HepG2 (cell line): Measurements from ENCODE around the gene FGFR3. TPM values are rescaled to one million over a fixed set of nuclear protein-coding genes. Genes with fewer than 3 reads are reported as not detected.

ENCODE experiments used
- ATAC-seq: fragments of 200-7000 bp; cut with Tn5 transposase; 3 replicates; pipeline ENCODE4 v1.9.1; 2020; ENCODE audit warnings: mild to moderate bottlenecking, moderate library complexity
- BruUV-seq: library from RNA; stranded (reverse); fragments of 400-500 nt; replicated peaks from 2 replicates; lab custom pipeline; 2021; lab: Mats Ljungman, UMichigan
- CTCF ChIA-PET: fragments of 300-600 bp; formaldehyde crosslinking; extraction: SDS; loops from one replicate; lab custom pipeline; 2021; ENCODE audit warnings: low total read pairs, inconsistent platforms, low intra/inter-chr PET ratio; lab: Yijun Ruan, JAX
- POLR2A ChIA-PET: fragments of 350-600 bp; sonication (Branson Sonifier 250); formaldehyde crosslinking; loops from one replicate; lab custom pipeline; 2020; ENCODE audit warnings: antibody characterized with exemption, inconsistent platforms; lab: Yijun Ruan, JAX
- DNase-seq: peaks from one replicate; pipeline ENCODE4 v3.0.0-alpha.2; 2015; ENCODE audit warnings: low spot score
- FAIRE-seq: peaks from 3 replicates; lab custom pipeline; 2011; peaks lifted over from hg19 to GRCh38; lab: Jason Lieb, UNC
- H2AFZ ChIP-seq: one replicate; pipeline ENCODE4 v1.6.1; 2011; ENCODE audit warnings: low read length, inconsistent platforms
- H3K27ac ChIP-seq: fragments of 300-600 bp; 3 replicates; pipeline ENCODE4 v1.8.0; 2011; ENCODE audit warnings: mixed run types, mild to moderate bottlenecking, mixed read lengths, low read length, inconsistent platforms; ENCODE audit not compliant: insufficient read depth; ENCODE audit errors: extremely low read length
- H3K27me3 ChIP-seq, 2 experiments: fragments of 200-600 bp in 1 of 2; 2 replicates in 1 of 2; 3 replicates in 1 of 2; pipeline versions ENCODE4 v1.6.0 to v1.8.0; 2011; ENCODE audit warnings: low read length in 2 of 2, mild to moderate bottlenecking in 2 of 2, moderate library complexity in 2 of 2, inconsistent platforms in 1 of 2; ENCODE audit not compliant: insufficient read depth in 2 of 2, control insufficient read depth in 1 of 2
- H3K36me3 ChIP-seq, 2 experiments: fragments of 200-600 bp in 1 of 2; replicated peaks in 1 of 2; 2 replicates in 1 of 2; 3 replicates in 1 of 2; pipeline versions ENCODE4 v1.5.1 to v1.8.0; 2011; ENCODE audit warnings: low read length in 2 of 2, inconsistent platforms in 1 of 2; ENCODE audit not compliant: insufficient read depth in 2 of 2, control insufficient read depth in 1 of 2
- H3K4me1 ChIP-seq: 2 replicates; pipeline ENCODE4 v1.5.1; 2012; ENCODE audit warnings: low read length, inconsistent platforms; ENCODE audit not compliant: insufficient read depth
- H3K4me2 ChIP-seq: 2 replicates; pipeline ENCODE4 v1.6.0; 2011; ENCODE audit warnings: low read depth, low read length, inconsistent platforms
- H3K4me3 ChIP-seq, 3 experiments: fragments of 200-600 bp in 1 of 3; sonication (generic), shearing (Covaris generic) in 1 of 3; replicated peaks in 1 of 3; 2 replicates each; pipeline ENCODE4 v1.5.1; 2011 to 2016; ENCODE audit warnings: low read length in 3 of 3, inconsistent platforms in 2 of 3, low read depth in 2 of 3, mild to moderate bottlenecking in 2 of 3, control low read depth in 1 of 3, mixed read lengths in 1 of 3; ENCODE audit not compliant: insufficient read depth in 1 of 3
- H3K79me2 ChIP-seq: one replicate; pipeline ENCODE4 v1.6.1; 2011; ENCODE audit warnings: low read length, inconsistent platforms; ENCODE audit not compliant: insufficient read depth
- H3K9ac ChIP-seq: 2 replicates; pipeline ENCODE4 v1.6.0; 2011; ENCODE audit warnings: mild to moderate bottlenecking, low read depth, low read length, inconsistent platforms; ENCODE audit not compliant: insufficient read depth
- H3K9me3 ChIP-seq: 2 replicates; pipeline ENCODE4 v1.5.1; 2012; ENCODE audit warnings: mild to moderate bottlenecking, low read length
- H4K20me1 ChIP-seq: 2 replicates; pipeline ENCODE4 v1.6.0; 2011; ENCODE audit warnings: inconsistent platforms, mild to moderate bottlenecking, low read length, moderate library complexity; ENCODE audit not compliant: insufficient read depth
- CAMTA2 ChIP-seq: sonication (generic); formaldehyde crosslinking; IDR thresholded peaks from 2 replicates; pipeline ENCODE4 v1.4.0; 2020; ENCODE audit warnings: mild to moderate bottlenecking, missing genetic modification reagents, borderline replicate concordance
- CEBPG ChIP-seq: IDR thresholded peaks from 2 replicates; pipeline ENCODE4 v1.6.1; 2016
- DMAP1 ChIP-seq: IDR thresholded peaks from 2 replicates; pipeline ENCODE4 v1.6.1; 2016
- GPN1 ChIP-seq: sonication (generic); formaldehyde crosslinking; IDR thresholded peaks from 2 replicates; pipeline ENCODE4 v1.5.1; 2020; ENCODE audit warnings: missing genetic modification reagents, borderline replicate concordance
- KDM3A ChIP-seq: IDR thresholded peaks from 2 replicates; pipeline ENCODE4 v1.6.1; 2018; ENCODE audit warnings: low read depth, missing compliant biosample characterization
- NFKB2 ChIP-seq: sonication (generic); formaldehyde crosslinking; IDR thresholded peaks from 2 replicates; pipeline ENCODE4 v1.4.0; 2020; ENCODE audit warnings: missing genetic modification reagents, borderline replicate concordance
- PHF21A ChIP-seq: sonication (generic); formaldehyde crosslinking; IDR thresholded peaks from 2 replicates; pipeline ENCODE4 v1.5.0; 2020; ENCODE audit warnings: mild to moderate bottlenecking, missing genetic modification reagents
- SAP130 ChIP-seq: IDR thresholded peaks from 2 replicates; pipeline ENCODE4 v1.6.1; 2016; ENCODE audit warnings: low read depth
- SKI ChIP-seq: fragments of 450-650 bp; IDR thresholded peaks from one replicate; pipeline ENCODE4 v1.6.1; 2018; ENCODE audit warnings: mild to moderate bottlenecking; ENCODE audit not compliant: partially characterized antibody
- SNRNP70 ChIP-seq: fragments of 200-400 bp; formaldehyde crosslinking; IDR thresholded peaks from 2 replicates; pipeline ENCODE4 v1.6.1; 2017; ENCODE audit warnings: mild to moderate bottlenecking, low read depth, low read length, moderate library complexity
- SP4 ChIP-seq: sonication (generic); formaldehyde crosslinking; IDR thresholded peaks from 2 replicates; pipeline ENCODE4 v1.8.1; 2023; ENCODE audit warnings: mild to moderate bottlenecking, missing genetic modification reagents
- ZC3H4 ChIP-seq: sonication (generic); formaldehyde crosslinking; IDR thresholded peaks from 2 replicates; pipeline ENCODE4 v1.4.0; 2020; ENCODE audit warnings: missing genetic modification reagents, borderline replicate concordance
- ZFP37 ChIP-seq: sonication (generic); formaldehyde crosslinking; IDR thresholded peaks from 2 replicates; pipeline ENCODE4 v1.4.0; 2020; ENCODE audit warnings: missing genetic modification reagents, borderline replicate concordance
- ZNF12 ChIP-seq: sonication (generic); formaldehyde crosslinking; IDR thresholded peaks from 2 replicates; pipeline ENCODE4 v1.5.0; 2020; ENCODE audit warnings: missing genetic modification reagents
- ZNF138 ChIP-seq: sonication (generic); formaldehyde crosslinking; IDR thresholded peaks from 2 replicates; pipeline ENCODE4 v1.5.0; 2020; ENCODE audit warnings: mild to moderate bottlenecking, low read depth, missing genetic modification reagents
- WGBS: methylation state at CpG from one replicate; pipeline ENCODE4 v1.1.6; 2017; ENCODE audit warnings: low lambda C conversion rate; 5-methylcytosine and 5-hydroxymethylcytosine counted together
- in situ Hi-C: cut with HindIII; loops from 2 replicates; pipeline ENCODE4 v1.10.0; 2017; ENCODE audit warnings: low pct_unique_long_range_greater_than_20kb; ENCODE audit not compliant: extremely low pct_ligation_motif_present
- intact Hi-C: fragments of 100-400 bp; cut with micrococcal nuclease; formaldehyde crosslinking; loops from one replicate; pipeline ENCODE4 v1.10.0; 2022; ENCODE audit not compliant: unreplicated experiment
- polyA plus RNA-seq, 8 experiments: library from polyadenylated mRNA; depleted of rRNA in 3 of 8; stranded (reverse) in 7 of 8; unstranded in 1 of 8; fragments of >200 nt; fragmentation: Illumina TruSeq in 4 of 8; extraction: Trizol in 4 of 8; gene quantifications; 2 replicates each; pipeline versions ENCODE4 v1.2.1 to v1.2.3, GENCODE V29; 2011 to 2016; ENCODE audit warnings: low read depth in 4 of 8, missing spikeins in 1 of 8, mixed read lengths in 1 of 8; ENCODE audit not compliant: insufficient read depth in 1 of 8
- total RNA-seq, 5 experiments: library from RNA; depleted of rRNA; stranded (reverse); fragments of >200 nt; fragmentation: Illumina TruSeq; extraction: Trizol; gene quantifications; 2 replicates each; pipeline ENCODE4 v1.2.3, GENCODE V29; 2016; ENCODE audit warnings: low read depth in 1 of 5
- TF ChIP-seq, protein P1 (sequence below): IDR thresholded peaks from 2 replicates; pipeline ENCODE4 v1.6.1; 2016; ENCODE audit warnings: missing biosample characterization, missing genetic modification reagents, low read depth
- TF ChIP-seq, protein P2 (sequence below): sonication (generic); formaldehyde crosslinking; IDR thresholded peaks from 2 replicates; pipeline ENCODE4 v1.5.0; 2020; ENCODE audit warnings: missing genetic modification reagents
- TF ChIP-seq, protein P3 (sequence below): sonication (generic); formaldehyde crosslinking; conservative IDR thresholded peaks from 2 replicates; pipeline ENCODE4 v1.5.0; 2020; ENCODE audit warnings: missing genetic modification reagents
- TF ChIP-seq, protein P4 (sequence below): sonication (generic); formaldehyde crosslinking; IDR thresholded peaks from 2 replicates; pipeline ENCODE4 v1.5.0; 2020; ENCODE audit warnings: mild to moderate bottlenecking, missing genetic modification reagents, moderate library complexity

The FGFR3 gene
- total and polyA plus RNA-seq, 2 of the 13 experiments (the other 11 are each of a cell fraction or from before 2014, with no cell fraction given) = 103 to 109 TPM

DNA sequence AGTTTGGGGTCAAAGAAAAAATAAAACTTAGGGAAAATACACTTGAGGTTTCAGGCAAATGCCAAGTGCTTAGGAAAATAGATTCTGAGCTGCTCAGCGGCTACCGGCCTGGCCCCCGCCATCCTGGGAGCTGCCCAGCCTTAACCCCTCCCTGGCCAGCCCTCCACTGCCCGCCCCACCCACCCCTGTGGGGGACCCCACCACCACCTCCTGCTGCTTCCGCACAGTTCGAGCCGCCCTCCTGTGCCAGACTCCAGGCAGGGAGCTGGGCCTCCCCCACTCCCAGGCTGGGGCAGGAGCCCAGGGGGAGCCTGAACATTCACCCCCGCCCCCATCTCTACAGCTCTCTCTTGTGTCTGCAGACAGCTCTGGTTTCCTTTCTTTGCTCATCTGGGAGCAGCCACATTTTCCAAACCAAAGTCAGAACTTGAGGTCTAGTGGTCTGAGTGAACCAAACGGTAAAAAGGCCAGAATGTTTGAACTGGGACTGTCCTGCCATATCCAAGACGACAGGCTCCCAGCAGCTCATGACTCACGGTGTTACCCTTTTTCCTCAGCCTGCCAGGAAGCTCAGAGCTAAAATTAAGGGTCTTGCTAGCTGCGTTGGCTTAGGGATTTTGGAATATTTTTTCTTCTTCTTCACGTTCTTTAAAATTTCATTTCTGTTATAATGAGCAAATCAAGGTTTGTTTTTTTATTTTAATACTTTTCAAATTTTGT, 4.7 kb upstream of the FGFR3 start (continued):
- TF ChIP-seq, protein P1, sequence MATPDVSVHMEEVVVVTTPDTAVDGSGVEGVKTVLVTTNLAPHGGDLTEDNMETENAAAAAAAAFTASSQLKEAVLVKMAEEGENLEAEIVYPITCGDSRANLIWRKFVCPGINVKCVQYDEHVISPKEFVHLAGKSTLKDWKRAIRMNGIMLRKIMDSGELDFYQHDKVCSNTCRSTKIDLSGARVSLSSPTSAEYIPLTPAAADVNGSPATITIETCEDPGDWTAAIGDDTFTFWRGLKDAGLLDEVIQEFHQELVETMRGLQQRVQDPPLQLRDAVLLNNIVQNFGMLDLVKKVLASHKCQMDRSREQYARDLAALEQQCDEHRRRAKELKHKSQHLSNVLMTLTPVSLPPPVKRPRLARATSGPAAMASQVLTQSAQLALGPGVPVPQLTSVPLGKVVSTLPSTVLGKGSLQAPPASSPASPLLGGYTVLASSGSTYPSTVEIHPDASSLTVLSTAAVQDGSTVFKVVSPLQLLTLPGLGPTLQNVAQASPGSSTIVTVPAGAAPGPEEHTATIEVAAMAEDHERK (CRISPR knock-in tag) = no peak
- no peak for TF ChIP-seq SP4 (CRISPR knock-in tag)
- TF ChIP-seq, protein P2, sequence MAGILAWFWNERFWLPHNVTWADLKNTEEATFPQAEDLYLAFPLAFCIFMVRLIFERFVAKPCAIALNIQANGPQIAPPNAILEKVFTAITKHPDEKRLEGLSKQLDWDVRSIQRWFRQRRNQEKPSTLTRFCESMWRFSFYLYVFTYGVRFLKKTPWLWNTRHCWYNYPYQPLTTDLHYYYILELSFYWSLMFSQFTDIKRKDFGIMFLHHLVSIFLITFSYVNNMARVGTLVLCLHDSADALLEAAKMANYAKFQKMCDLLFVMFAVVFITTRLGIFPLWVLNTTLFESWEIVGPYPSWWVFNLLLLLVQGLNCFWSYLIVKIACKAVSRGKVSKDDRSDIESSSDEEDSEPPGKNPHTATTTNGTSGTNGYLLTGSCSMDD = no peak
- TF ChIP-seq ZC3H4 (CRISPR knock-in tag) = no peak
- TF ChIP-seq KDM3A (CRISPR knock-in tag) = no peak
- TF ChIP-seq, protein P3, sequence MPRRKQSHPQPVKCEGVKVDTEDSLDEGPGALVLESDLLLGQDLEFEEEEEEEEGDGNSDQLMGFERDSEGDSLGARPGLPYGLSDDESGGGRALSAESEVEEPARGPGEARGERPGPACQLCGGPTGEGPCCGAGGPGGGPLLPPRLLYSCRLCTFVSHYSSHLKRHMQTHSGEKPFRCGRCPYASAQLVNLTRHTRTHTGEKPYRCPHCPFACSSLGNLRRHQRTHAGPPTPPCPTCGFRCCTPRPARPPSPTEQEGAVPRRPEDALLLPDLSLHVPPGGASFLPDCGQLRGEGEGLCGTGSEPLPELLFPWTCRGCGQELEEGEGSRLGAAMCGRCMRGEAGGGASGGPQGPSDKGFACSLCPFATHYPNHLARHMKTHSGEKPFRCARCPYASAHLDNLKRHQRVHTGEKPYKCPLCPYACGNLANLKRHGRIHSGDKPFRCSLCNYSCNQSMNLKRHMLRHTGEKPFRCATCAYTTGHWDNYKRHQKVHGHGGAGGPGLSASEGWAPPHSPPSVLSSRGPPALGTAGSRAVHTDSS (CRISPR knock-in tag) = no peak
- peak; percentile 43; the same call in 1 of the 2 replicates for TF ChIP-seq PHF21A

DNA sequence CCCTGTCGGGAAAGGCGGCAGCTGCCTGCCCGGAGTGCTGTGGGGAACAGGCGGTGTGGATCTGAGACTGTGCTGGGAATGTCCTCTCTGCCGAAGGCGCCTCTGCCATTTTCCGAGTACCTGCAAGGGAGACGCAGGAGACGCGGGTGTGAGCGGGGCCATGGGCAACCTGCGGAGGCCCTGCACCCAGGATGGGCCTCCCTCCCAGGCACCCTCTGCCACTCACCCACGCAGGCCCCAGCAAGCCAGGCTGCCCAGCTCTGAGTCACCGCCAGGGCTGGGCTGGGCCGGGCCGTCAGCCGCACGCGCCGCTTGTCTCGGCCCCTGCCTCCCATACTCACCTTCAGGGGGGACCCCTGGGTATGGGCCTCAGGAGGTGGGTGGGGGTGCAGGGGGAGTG, 3.5 kb upstream of the FGFR3 start:
- ATAC-seq = no peak
- H2AFZ ChIP-seq = no peak overlapping the region
- no TSS peak for BruUV-seq
- no peak overlapping the region for H3K9ac ChIP-seq
- intact Hi-C loops = no loop called here
- no peaks in the 10 kb centered on the region for H3K36me3 ChIP-seq
- FAIRE-seq = no peak
- H4K20me1 ChIP-seq = peaks cover 3% of the 10 kb centered on the region; the same call in 1 of the 2 replicates
- H3K4me1 ChIP-seq = peaks cover 83% of the 10 kb centered on the region
- ChIA-PET POLR2A (interaction anchor here (1.6 to 28.6 kb wide), 4 partner anchors 8 to 41 kb away, joined by 6 to 1258 read pairs (median 8); no protein-coding TSS in a partner anchor), CTCF (no interaction called here)
- H3K79me2 ChIP-seq = peaks cover 8% of the 10 kb centered on the region
- H3K4me3 ChIP-seq = no peak overlapping the region
- H3K27ac ChIP-seq = no peak overlapping the region
- peaks cover 8 to 22% of the 10 kb centered on the region in 2 experiments; a peak in 4 of 5 replicates for H3K27me3 ChIP-seq
- 38% methylated on average over 4 of the region's 21 CpGs for WGBS
- in situ Hi-C loops = no loop called here
- no peak for DNase-seq
- H3K4me2 ChIP-seq = no peak overlapping the region
- no peaks in the 10 kb centered on the region for H3K9me3 ChIP-seq
- TF ChIP-seq SNRNP70 (no peak), CAMTA2 (CRISPR knock-in tag) (no peak), NFKB2 (CRISPR knock-in tag) (no peak), ZNF138 (CRISPR knock-in tag) (no peak), ZFP37 (CRISPR knock-in tag) (no peak), SAP130 (no peak), GPN1 (CRISPR knock-in tag) (no peak), ZNF12 (CRISPR knock-in tag) (no peak), SKI (no peak), CEBPG (CRISPR knock-in tag) (no peak), DMAP1 (CRISPR knock-in tag) (no peak)
- TF ChIP-seq, protein P4, sequence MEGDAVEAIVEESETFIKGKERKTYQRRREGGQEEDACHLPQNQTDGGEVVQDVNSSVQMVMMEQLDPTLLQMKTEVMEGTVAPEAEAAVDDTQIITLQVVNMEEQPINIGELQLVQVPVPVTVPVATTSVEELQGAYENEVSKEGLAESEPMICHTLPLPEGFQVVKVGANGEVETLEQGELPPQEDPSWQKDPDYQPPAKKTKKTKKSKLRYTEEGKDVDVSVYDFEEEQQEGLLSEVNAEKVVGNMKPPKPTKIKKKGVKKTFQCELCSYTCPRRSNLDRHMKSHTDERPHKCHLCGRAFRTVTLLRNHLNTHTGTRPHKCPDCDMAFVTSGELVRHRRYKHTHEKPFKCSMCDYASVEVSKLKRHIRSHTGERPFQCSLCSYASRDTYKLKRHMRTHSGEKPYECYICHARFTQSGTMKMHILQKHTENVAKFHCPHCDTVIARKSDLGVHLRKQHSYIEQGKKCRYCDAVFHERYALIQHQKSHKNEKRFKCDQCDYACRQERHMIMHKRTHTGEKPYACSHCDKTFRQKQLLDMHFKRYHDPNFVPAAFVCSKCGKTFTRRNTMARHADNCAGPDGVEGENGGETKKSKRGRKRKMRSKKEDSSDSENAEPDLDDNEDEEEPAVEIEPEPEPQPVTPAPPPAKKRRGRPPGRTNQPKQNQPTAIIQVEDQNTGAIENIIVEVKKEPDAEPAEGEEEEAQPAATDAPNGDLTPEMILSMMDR (CRISPR knock-in tag) = 0 out of 2 replicates have a peak, but pooled peaks have one; percentile 4
